ENCODE data around the gene SMPD1. TPM values are rescaled to one million over a fixed set of nuclear protein-coding genes. Genes with fewer than 3 reads are reported as not detected.

Gene SMPD1
- total RNA-seq, 4 donors from 2014 or later: 19.2 to 56.1 (median 42.4) TPM

- ATAC-seq (no peak), DNase-seq (no peak)
- in situ Hi-C loops (cut with MboI; ENCODE audit: low sequenced_read_pairs in 4 of 4): no loop called here
- intact Hi-C loops (cut with DNase I; ENCODE audit: low total_unique reads): no loop called here
- TF ChIP-seq, protein P1, sequence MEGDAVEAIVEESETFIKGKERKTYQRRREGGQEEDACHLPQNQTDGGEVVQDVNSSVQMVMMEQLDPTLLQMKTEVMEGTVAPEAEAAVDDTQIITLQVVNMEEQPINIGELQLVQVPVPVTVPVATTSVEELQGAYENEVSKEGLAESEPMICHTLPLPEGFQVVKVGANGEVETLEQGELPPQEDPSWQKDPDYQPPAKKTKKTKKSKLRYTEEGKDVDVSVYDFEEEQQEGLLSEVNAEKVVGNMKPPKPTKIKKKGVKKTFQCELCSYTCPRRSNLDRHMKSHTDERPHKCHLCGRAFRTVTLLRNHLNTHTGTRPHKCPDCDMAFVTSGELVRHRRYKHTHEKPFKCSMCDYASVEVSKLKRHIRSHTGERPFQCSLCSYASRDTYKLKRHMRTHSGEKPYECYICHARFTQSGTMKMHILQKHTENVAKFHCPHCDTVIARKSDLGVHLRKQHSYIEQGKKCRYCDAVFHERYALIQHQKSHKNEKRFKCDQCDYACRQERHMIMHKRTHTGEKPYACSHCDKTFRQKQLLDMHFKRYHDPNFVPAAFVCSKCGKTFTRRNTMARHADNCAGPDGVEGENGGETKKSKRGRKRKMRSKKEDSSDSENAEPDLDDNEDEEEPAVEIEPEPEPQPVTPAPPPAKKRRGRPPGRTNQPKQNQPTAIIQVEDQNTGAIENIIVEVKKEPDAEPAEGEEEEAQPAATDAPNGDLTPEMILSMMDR (IDR thresholded peaks at IDR 0.05 in 4 of 5, conservative IDR thresholded peaks at IDR 0.05 in 1 of 5): no peak
- no peak for TF ChIP-seq POLR2A (IDR thresholded peaks at IDR 0.05)
- Histone ChIP-seq H3K36me3 (peaks cover 0 to 11% of the 10 kb centered on the region in 2 donors), H3K4me3 (no peak overlapping the region), H3K27ac (no peak overlapping the region), H3K9me3 (no peaks in the 10 kb centered on the region), H3K27me3 (no peaks in the 10 kb centered on the region), H3K4me1 (no peaks in the 10 kb centered on the region)
Observed at GRCh38 chr11:6405846-6406245, 15.6 kb downstream of the SMPD1 start.

- Histone ChIP-seq H3K9me3 (no peaks in the 10 kb centered on the region), H3K4me3 (no peak overlapping the region), H3K36me3 (peaks cover 0 to 6% of the 10 kb centered on the region in 2 donors), H3K27me3 (no peaks in the 10 kb centered on the region), H3K27ac (no peak overlapping the region), H3K4me1 (no peaks in the 10 kb centered on the region)
- ATAC-seq (no peak), DNase-seq (no peak)
- TF ChIP-seq, protein P1 (IDR thresholded peaks at IDR 0.05 in 4 of 5, conservative IDR thresholded peaks at IDR 0.05 in 1 of 5): no peak
- TF ChIP-seq POLR2A (IDR thresholded peaks at IDR 0.05): no peak
- in situ Hi-C loops (cut with MboI; ENCODE audit: low sequenced_read_pairs in 4 of 4): no loop called here
- intact Hi-C loops (cut with DNase I; ENCODE audit: low total_unique reads): no loop called here
Observed at GRCh38 chr11:6406370-6406769, 16.1 kb downstream of the SMPD1 start.

DNA sequence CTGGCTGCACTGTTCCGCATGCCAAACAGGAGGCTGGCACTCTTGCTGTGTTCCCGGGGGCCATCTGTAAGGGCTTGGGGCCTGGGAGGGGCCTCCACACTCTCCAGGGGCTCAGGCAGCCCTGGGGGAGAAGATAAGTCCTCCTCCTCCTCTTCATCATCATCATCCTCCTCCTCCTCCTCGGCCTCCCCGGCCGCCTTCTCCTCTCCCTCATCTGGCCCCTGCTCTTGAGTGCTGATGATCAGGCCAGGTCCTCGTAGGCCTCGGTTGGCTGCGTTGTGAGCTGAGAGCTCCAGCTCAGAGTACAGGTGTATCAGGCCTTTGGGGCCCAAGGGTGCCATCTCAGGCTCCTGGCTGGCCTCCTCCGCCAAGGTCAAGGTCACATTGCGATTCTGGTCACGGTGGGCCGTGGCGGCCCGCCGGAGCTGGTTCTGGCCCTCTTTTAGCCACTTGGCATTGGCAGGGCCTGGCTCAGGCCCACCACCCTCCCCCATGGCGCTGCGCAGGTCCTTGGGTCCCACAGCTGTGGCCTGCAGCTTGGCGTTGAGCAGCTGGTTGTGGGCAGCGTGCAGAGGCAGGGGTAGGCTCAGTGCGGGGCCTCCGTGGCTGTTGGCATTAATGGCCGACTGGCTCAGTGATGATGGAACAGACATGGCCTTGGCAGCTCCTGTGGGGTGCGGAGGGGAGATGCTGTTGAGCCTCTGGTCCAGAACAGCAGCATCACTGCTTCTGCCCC is 20.6 kb downstream of the SMPD1 start:
- TF ChIP-seq POLR2A (IDR thresholded peaks at IDR 0.05): no peak
- TF ChIP-seq, protein P1 (IDR thresholded peaks at IDR 0.05 in 4 of 5, conservative IDR thresholded peaks at IDR 0.05 in 1 of 5): no peak
- Histone ChIP-seq H3K4me1 (no peaks in the 10 kb centered on the region), H3K27me3 (no peaks in the 10 kb centered on the region), H3K27ac (no peak overlapping the region), H3K36me3 (no peaks in the 10 kb centered on the region), H3K9me3 (no peaks in the 10 kb centered on the region), H3K4me3 (no peak overlapping the region)
- no peak for DNase-seq
- no peak for ATAC-seq
- in situ Hi-C loops (cut with MboI; ENCODE audit: low sequenced_read_pairs in 4 of 4) (no loop called here), intact Hi-C loops (cut with DNase I; ENCODE audit: low total_unique reads) (no loop called here)

GRCh38 chr11:6411594-6412031 is 21.3 kb downstream of the SMPD1 start:
- Histone ChIP-seq H3K9me3 (no peaks in the 10 kb centered on the region), H3K4me3 (no peak overlapping the region), H3K27me3 (no peaks in the 10 kb centered on the region), H3K27ac (no peak overlapping the region), H3K36me3 (no peaks in the 10 kb centered on the region), H3K4me1 (no peaks in the 10 kb centered on the region)
- TF ChIP-seq, protein P1 (IDR thresholded peaks at IDR 0.05 in 4 of 5, conservative IDR thresholded peaks at IDR 0.05 in 1 of 5): no peak
- no peak for TF ChIP-seq POLR2A (IDR thresholded peaks at IDR 0.05)
- intact Hi-C loops (cut with DNase I; ENCODE audit: low total_unique reads): no loop called here
- no peak for ATAC-seq
- no peak for DNase-seq
- in situ Hi-C loops (cut with MboI; ENCODE audit: low sequenced_read_pairs in 4 of 4): no loop called here
